UCSD-AML1 (cell line): ENCODE results near the gene MED27.
"Not testable (repeated sequence)": the region's sequence is repeated elsewhere in the genome, so short reads cannot be mapped to it uniquely, and the experiment has no call there.

Experiments used
- DNase-seq: peaks from one replicate; lab custom pipeline; 2025; ENCODE audit not compliant: unreplicated experiment; lab: John Stamatoyannopoulos, UW

MED27 gene

GRCh38 chr9:131937451-131937850 lies 142.2 kb downstream of the MED27 start:
- DNase-seq = no peak

GRCh38 chr9:131936929-131937328 lies 142.7 kb downstream of the MED27 start:
- DNase-seq = no peak

GRCh38 chr9:131934673-131935072 lies 145.0 kb downstream of the MED27 start:
- no peak for DNase-seq

- no peak for DNase-seq
These were observed 152.6 kb downstream of the MED27 start for GRCh38 chr9:131927091-131927490.

DNA sequence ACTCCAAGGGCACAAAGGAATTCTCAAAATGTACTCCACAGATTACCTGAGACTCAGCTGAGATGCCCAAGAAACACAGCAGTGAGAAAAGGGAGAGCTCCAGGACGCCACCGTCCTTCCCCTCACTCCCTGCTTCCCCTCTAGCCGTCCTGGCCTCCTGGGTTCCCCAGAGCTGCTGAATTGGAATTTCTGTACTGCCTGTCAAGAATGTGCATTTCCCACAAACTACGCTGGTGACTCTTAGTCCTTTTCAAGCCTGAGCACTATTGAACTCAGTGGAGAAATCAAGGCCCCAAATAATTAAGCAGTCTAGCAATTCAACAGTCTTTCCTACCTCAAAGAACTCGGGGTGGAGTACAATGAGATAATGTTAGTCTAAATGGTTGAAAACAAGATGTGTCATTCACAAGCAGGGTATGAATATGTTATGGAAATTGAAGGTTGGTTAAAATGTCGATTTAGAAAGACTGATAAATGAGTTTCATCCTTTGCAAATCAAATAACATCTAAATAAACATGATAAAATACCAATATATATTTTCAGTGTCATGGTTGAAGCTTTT lies 153.2 kb downstream of the MED27 start:
- no peak for DNase-seq

DNA sequence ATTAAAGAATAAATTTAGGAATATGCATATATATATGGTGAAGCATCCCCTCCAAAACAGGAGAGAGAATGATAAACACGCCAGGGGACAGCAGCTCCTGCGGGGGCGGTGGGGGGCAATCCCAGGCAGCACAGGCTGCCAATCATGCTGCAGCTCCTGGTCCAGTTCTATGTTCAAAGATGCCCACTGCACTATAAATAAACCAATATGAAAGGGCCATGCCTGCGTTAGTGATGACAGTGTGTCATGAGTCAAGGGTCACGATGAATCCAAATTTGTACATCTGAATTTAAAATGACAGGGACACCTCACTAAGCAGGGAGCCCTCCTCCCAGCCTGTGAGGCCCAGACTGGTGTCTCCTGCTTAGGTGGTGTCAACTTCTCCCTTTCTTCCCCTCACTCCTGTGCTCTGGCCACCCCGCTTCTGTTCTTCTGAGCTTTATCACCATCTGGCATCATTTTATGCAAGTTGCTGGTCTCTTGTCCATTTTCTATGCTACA lies 153.9 kb downstream of the MED27 start:
- no peak for DNase-seq

DNA sequence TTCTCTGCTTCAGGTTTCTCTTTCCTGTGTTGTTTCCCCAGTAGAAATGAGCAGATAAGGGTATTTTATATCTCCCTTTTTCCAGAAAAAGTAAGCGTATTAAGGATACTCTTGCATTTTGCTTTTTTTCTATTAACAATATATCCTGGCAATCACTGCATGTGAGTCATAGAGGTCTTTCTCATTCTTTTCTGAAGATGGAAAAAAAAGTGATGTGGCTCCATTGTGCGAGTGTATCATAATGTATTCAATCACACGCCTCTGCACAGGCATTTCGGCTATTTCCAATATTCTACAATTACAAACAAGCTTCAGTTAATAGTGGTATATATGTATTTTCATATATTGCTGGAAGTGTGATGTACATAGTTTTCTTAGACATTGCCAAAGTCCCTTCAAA lies 155.9 kb downstream of the MED27 start:
- DNase-seq = no peak

- no peak for DNase-seq
These were observed 156.5 kb downstream of the MED27 start for GRCh38 chr9:131923132-131923671.

GRCh38 chr9:131921635-131922034 lies 158.0 kb downstream of the MED27 start:
- DNase-seq = not testable (repeated sequence)

GRCh38 chr9:131919216-131919615 lies 160.5 kb downstream of the MED27 start:
- DNase-seq = no peak

- no peak for DNase-seq
These were observed 161.2 kb downstream of the MED27 start for GRCh38 chr9:131918481-131918880.

DNA sequence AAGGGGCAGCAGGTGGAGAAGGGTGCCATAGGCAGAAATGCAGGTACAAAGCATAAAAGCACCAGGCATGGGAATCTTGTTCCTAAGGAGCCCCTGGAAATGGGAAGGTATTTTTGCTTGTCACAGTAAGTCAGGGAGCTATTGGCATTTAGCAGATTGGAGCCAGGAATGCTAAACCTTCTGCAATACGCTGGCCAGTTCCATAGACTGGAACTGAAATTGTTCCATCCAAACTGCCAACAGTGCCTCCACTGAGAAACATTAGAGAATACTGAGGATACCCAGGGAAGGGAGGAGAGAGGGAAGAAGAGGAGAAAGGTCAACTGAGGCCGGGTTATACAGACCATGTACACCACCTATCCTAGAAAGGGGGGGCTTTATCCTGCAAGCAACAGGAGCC lies 162.7 kb downstream of the MED27 start:
- DNase-seq = no peak

- DNase-seq = no peak
These were observed 164.5 kb downstream of the MED27 start for GRCh38 chr9:131915181-131915580.

DNA sequence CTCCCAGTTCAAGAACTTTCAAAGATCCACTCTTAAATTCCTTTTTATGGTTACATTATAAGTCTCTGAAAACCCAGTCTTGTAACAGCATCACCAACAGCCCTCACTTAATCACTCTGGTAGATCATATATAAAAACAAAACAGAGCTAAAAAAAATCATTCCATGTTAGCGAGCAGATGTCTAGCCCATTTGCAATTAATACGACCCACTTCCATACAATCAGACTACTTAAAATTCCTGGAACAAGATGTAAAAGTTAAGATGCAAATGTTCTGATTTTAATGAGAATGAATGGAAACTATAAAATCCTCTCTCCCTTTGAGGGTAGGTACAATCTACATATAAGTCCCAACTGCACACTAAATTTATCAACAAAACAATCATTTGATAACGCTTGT lies 167.0 kb downstream of the MED27 start:
- no peak for DNase-seq

- DNase-seq = no peak
These were observed 167.6 kb downstream of the MED27 start for GRCh38 chr9:131912069-131912468.

- no peak for DNase-seq
These were observed 169.1 kb downstream of the MED27 start for GRCh38 chr9:131910572-131910971.

DNA sequence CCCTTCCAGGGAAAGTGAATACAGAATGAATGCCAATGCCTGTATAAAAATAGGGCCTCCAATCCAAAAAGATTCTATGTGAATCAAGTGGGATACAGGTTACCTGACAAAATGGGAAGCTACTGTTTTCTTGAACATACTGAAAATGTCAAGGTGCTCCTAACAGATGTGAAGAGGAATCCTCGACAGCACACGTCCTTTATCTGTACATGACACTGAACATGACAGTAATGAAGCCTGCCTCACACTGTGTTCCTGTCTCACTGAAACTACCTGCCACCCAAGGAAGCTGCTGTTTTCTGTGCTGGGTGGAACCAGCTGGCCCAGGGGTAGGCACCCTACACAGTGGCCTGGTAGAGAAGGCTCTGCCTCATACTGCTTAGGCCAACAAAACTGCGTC lies 174.5 kb downstream of the MED27 start:
- DNase-seq = no peak

DNA sequence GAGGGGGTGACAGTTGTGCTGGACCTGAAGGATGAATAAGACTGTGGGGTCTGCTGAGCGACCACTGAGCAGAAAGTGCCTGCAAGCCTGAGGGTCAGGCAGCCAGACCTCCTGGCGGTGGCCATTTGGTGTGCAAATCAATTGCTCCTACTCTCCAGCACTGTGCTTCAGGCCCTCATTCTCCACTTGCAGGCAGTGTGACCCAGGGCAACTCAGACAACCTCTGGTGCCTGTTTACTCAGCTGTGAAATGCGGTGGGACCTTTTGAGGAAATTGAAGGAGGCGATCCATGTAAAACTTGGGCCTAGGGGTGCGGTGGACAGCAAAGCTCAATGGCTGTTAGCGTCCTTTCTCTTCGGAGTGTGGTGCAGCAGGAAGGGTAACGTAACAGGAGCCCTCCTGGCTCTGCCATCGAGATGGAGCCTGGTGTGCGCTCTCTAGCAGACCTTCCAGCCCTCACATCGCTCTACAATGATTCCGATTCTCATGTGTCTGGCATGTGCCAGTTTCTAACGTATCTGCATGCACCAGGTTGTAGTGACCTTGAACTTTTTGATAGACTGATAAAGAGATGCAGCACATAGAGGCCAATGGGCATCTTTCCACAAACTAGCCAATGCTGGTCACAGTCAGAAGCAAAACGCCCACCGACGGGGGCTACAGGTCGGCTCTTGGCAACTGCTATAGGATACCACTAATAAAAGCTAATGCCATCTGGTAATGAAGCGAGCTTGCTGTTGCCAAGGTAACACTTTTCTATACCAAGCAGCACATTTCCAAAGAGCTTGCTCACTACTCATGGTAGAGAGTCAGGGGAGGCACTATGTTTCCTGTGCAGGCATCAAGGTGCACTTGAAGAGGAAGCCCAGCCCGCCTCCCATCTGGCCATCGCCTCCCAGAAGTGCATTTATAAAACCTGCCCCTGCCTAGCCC lies 180.1 kb downstream of the MED27 start:
- no peak for DNase-seq

DNA sequence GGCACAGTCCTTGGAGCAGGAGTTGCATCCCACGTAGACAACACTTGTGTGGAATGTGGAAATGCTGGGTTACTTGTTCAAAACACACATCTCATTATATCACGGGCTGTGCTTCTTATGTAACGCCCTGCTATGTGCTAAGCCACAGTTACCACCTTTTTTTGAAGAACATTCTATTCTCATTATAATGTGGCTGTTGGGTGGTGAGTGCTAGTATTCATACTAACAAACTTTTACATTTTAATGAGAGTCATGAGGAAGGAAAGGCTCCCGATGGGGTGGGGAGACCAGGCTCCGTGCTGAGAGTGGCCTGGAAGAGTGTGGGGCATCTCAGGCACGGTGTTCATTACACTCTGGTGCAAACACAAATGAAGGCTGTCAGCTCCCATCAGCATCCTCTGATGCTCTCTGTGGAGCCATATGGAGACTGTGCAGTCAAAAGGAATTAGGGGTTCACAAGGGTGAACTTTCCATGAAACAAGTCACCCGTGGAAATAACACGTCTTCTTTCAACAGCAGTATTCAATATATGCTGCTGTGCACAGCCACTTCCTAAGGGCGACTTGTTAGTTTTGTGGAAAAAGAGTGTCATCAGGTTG lies 186.7 kb downstream of the MED27 start:
- no peak for DNase-seq

GRCh38 chr9:131892162-131892707 lies 187.4 kb downstream of the MED27 start:
- DNase-seq = no peak

GRCh38 chr9:131891598-131891997 lies 188.1 kb downstream of the MED27 start:
- DNase-seq = no peak
